ENCODE results near the gene DUSP14.

DNA sequence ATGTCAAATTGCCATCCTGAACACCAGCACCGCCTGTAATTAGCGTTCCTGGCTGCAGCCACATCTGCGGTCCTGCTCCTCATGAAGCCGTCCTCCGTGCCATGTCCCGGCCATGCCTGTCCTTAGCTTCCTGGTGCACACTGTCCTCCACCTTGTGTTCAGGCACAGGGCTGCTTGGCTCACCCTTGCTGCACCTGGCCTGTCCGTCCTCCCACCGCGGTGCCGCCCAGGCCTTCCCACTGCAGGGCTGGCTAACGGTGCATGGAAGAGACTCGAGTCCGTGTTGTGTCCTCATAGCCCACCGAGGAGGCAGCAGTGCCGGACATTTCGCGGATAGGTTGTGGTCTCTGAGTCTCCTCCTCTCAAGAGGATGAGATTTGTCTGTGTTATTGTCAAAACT, 20.4 kb downstream of the DUSP14 start:
- no peak for TF ChIP-seq EZH2 (IDR thresholded peaks at IDR 0.05; ENCODE audit: low read depth, low read length, severe bottlenecking)
- TF ChIP-seq, protein P1, sequence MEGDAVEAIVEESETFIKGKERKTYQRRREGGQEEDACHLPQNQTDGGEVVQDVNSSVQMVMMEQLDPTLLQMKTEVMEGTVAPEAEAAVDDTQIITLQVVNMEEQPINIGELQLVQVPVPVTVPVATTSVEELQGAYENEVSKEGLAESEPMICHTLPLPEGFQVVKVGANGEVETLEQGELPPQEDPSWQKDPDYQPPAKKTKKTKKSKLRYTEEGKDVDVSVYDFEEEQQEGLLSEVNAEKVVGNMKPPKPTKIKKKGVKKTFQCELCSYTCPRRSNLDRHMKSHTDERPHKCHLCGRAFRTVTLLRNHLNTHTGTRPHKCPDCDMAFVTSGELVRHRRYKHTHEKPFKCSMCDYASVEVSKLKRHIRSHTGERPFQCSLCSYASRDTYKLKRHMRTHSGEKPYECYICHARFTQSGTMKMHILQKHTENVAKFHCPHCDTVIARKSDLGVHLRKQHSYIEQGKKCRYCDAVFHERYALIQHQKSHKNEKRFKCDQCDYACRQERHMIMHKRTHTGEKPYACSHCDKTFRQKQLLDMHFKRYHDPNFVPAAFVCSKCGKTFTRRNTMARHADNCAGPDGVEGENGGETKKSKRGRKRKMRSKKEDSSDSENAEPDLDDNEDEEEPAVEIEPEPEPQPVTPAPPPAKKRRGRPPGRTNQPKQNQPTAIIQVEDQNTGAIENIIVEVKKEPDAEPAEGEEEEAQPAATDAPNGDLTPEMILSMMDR (IDR thresholded peaks at IDR 0.05; ENCODE audit: control extremely low read depth in 1 of 3, insufficient read depth in 1 of 3, low read depth in 1 of 3, low read length in 3 of 3): no peak
